HG03025 (cell line): ENCODE results near the gene AVPI1.
"Not testable (repeated sequence)": the region's sequence is repeated elsewhere in the genome, so short reads cannot be mapped to it uniquely, and the experiment has no call there.

Source experiments
- ATAC-seq: cut with Tn5 transposase; IDR thresholded peaks from one replicate; pipeline ENCODE4 v1.9.1; 2021; ENCODE audit warnings: mild to moderate bottlenecking, moderate library complexity; ENCODE audit not compliant: unreplicated experiment, low FRiP score

Gene AVPI1

GRCh38 chr10:97642471-97643159 is 44.4 kb downstream of the AVPI1 start:
- ATAC-seq, result not testable (repeated sequence)

GRCh38 chr10:97640868-97641811 is 45.9 kb downstream of the AVPI1 start:
- ATAC-seq, result peak; percentile 40

- peak; percentile 98 for ATAC-seq
Measured at GRCh38 chr10:97640174-97640867, 46.7 kb downstream of the AVPI1 start, which contains the start of gene PI4K2A. PI4K2A (plus strand) TSS chr10:97640671; CDS start chr10:97640743, 72 bp downstream.

- not testable (repeated sequence) for ATAC-seq
Measured at GRCh38 chr10:97639090-97639489, 48.0 kb downstream of the AVPI1 start.

GRCh38 chr10:97635577-97635976 is 51.5 kb downstream of the AVPI1 start:
- ATAC-seq, result no peak

GRCh38 chr10:97633921-97634320 is 53.1 kb downstream of the AVPI1 start:
- no peak for ATAC-seq

GRCh38 chr10:97632949-97633884 is 53.8 kb downstream of the AVPI1 start, which contains the start of gene MORN4:
MORN4 (minus strand) TSS chr10:97633500; CDS start chr10:97619653, 13,847 bp downstream.
- peak; percentile 98 for ATAC-seq

- no peak for ATAC-seq
Measured at GRCh38 chr10:97631098-97631497, 55.9 kb downstream of the AVPI1 start.

GRCh38 chr10:97629289-97629688 is 57.8 kb downstream of the AVPI1 start:
- ATAC-seq, result no peak

- ATAC-seq, result no peak
Measured at GRCh38 chr10:97628228-97628627, 58.8 kb downstream of the AVPI1 start.

- ATAC-seq, result no peak
Measured at GRCh38 chr10:97627731-97628130, 59.3 kb downstream of the AVPI1 start.
